ENCODE results near the gene SLC11A1. TPM values are rescaled to one million over a fixed set of nuclear protein-coding genes. Genes with fewer than 3 reads are reported as not detected.

The SLC11A1 gene
- 0.63 TPM in 1 of 2 replicates, not detected in the other for total RNA-seq

GRCh38 chr2:218381916-218382366 lies at the start of gene SLC11A1:
SLC11A1 (plus strand) TSS chr2:218382273; CDS start chr2:218382369, 96 bp downstream.

GRCh38 chr2:218399391-218400166 lies 17.5 kb downstream of the SLC11A1 start, which contains the start of gene CTDSP1:
CTDSP1 (plus strand) TSS chr2:218399868; CDS start chr2:218400091, 223 bp downstream.

GRCh38 chr2:218418717-218419458 lies 36.8 kb downstream of the SLC11A1 start, which contains the start of gene VIL1:
VIL1 (plus strand) TSS chr2:218419123; CDS start chr2:218423779, 4,656 bp downstream.

Other genes starting within 250 kb of the SLC11A1 start
- gene CXCR1, start 215.3 kb upstream of the SLC11A1 start, total RNA-seq, result not detected in 2 replicates
- gene ARPC2, start 165.1 kb upstream of the SLC11A1 start, total RNA-seq, result 209 and 386 TPM in 2 replicates
- 0.13 and 0.16 TPM in 2 replicates for gene GPBAR1, start 121.3 kb upstream of the SLC11A1 start, total RNA-seq
- gene AAMP, start 112.1 kb upstream of the SLC11A1 start, total RNA-seq, result 87.7 and 88.8 TPM in 2 replicates
- 49.9 and 87.0 TPM in 2 replicates for gene PNKD, start 111.8 kb upstream of the SLC11A1 start, total RNA-seq
- 138 and 139 TPM in 2 replicates for gene TMBIM1, start 89.8 kb upstream of the SLC11A1 start, total RNA-seq
- not detected in 2 replicates for gene CATIP, start 25.4 kb upstream of the SLC11A1 start, total RNA-seq
- 45.6 and 98.8 TPM in 2 replicates for gene CTDSP1, start 17.6 kb downstream of the SLC11A1 start, total RNA-seq
- not detected in 2 replicates for gene VIL1, start 36.9 kb downstream of the SLC11A1 start, total RNA-seq
- 5.1 and 9.1 TPM in 2 replicates for gene USP37, start 186.1 kb downstream of the SLC11A1 start, total RNA-seq
- 44.2 and 77.7 TPM in 2 replicates for gene CNOT9, start 186.6 kb downstream of the SLC11A1 start, total RNA-seq
- gene PLCD4, start 225.6 kb downstream of the SLC11A1 start, total RNA-seq, result 4.2 TPM in 1 of 2 replicates, not detected in the other

Measured in mesangial cell (primary cell).